ENCODE results near the gene TAF5L. TPM values are rescaled to one million over a fixed set of nuclear protein-coding genes. Genes with fewer than 3 reads are reported as not detected.

The TAF5L gene
- total RNA-seq, 1 donor from 2014 or later = 21.7 TPM

GRCh38 chr1:229558460-229559335 lies 67.2 kb downstream of the TAF5L start, which contains the start of gene ABCB10:
Gene ABCB10, minus strand, starts transcription at chr1:229558707. Its CDS starts 55 bp downstream, at chr1:229558652.
- Histone ChIP-seq H3K27ac (peak within 1 kb of the TSS; percentile 88), H3K36me3 (no peaks in the 10 kb centered on the region), H3K4me3 (peak within 1 kb of the TSS; percentile 85), H3K4me1 (peaks cover 36% of the 10 kb centered on the region), H3K9me3 (no peaks in the 10 kb centered on the region), H3K27me3 (ENCODE audit: low read depth) (no peaks in the 10 kb centered on the region)
- DNase-seq = peak; percentile 97
- ATAC-seq = peak; percentile 96 to 97
- intact Hi-C loops (cut with DNase I) = no loop called here
- peak; percentile 85 for TF ChIP-seq CTCF (IDR thresholded peaks at IDR 0.05)

GRCh38 chr1:229557913-229558414 lies 68.0 kb downstream of the TAF5L start:
- ATAC-seq (peak; percentile 23 to 37), DNase-seq (peak; percentile 68)
- TF ChIP-seq CTCF (IDR thresholded peaks at IDR 0.05) = no peak
- Histone ChIP-seq H3K27ac (peak overlapping the region; percentile 88), H3K4me1 (peaks cover 28% of the 10 kb centered on the region), H3K9me3 (no peaks in the 10 kb centered on the region), H3K36me3 (no peaks in the 10 kb centered on the region), H3K27me3 (ENCODE audit: low read depth) (no peaks in the 10 kb centered on the region), H3K4me3 (peak overlapping the region; percentile 85)
- intact Hi-C loops (cut with DNase I) = no loop called here

DNA sequence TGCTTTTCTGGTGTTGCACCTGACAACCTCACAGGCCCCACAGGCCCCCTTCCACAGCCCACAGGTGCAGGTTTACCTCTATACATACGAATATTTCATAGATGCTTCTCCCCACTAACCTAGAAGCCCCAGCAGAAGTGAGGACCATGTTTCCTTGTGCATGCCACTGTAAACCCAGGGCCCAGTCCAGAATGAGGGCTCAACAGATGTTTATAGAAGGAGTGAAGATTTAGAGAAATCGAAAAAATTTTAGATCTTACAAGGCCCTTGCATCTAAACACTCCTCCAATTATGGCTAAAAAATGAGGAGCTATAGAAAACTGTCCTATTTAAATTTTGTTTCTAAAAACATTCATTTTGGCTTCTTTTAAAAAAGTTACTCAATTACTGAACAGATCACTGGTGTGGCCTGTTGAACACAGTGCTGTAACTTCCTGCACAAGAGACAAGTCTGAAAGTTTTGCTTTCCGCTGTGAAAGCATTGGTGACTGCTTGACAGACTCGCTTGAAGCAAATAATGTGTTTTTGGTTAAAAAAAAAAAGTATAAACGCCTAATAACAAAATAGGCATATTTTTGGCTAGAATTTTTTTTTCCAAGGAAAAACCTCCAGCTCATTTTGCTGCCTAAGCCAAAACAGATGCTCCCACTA lies 68.6 kb downstream of the TAF5L start:
- ATAC-seq = no peak
- no peak for TF ChIP-seq CTCF (IDR thresholded peaks at IDR 0.05)
- intact Hi-C loops (cut with DNase I) = no loop called here
- H3K4me3 ChIP-seq = peak overlapping the region; percentile 85
- no peaks in the 10 kb centered on the region for H3K27me3 ChIP-seq (ENCODE audit: low read depth)
- H3K4me1 ChIP-seq = peaks cover 28% of the 10 kb centered on the region
- peak overlapping the region; percentile 88 for H3K27ac ChIP-seq
- no peak for DNase-seq
- no peaks in the 10 kb centered on the region for H3K9me3 ChIP-seq
- no peaks in the 10 kb centered on the region for H3K36me3 ChIP-seq

DNA sequence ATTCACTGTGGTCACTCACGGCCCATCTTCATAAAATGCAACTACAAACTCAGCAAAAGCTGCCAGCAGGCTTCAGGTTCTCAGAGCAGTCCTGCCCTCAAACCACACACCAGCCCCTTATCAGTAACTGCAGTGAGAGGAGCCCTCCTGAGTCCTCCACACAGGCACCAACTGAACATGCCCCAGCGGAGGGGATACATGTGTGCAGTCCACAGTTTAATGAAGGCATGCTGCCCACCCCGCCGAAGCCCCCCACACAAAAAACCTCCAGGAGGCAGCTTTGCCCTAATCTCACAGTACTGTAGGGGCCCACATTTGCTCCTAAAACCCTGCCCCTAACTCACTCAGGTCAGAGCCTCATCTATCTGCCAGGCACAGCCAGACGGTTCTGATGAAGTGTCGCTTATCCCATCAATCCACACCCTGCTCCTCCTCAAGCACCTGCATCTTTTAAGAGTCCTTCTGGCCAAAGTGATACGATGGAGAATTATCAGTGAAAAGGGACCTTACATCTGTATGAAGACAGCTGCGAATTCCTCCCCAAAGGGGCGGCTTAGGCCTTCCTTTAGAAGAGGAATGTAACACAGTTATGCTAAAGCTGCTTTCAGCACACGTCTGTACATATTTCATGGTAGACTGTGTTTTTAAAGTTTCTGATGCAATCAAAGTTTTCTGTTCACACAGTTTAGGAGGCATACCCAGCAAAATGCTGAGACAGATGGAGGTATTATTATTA lies 70.9 kb downstream of the TAF5L start:
- H3K36me3 ChIP-seq = no peaks in the 10 kb centered on the region
- no peak for TF ChIP-seq CTCF (IDR thresholded peaks at IDR 0.05)
- peaks cover 28% of the 10 kb centered on the region for H3K4me1 ChIP-seq
- intact Hi-C loops (cut with DNase I) = no loop called here
- H3K27ac ChIP-seq = no peak overlapping the region
- DNase-seq (no peak), ATAC-seq (no peak)
- no peaks in the 10 kb centered on the region for H3K27me3 ChIP-seq (ENCODE audit: low read depth)
- H3K9me3 ChIP-seq = no peaks in the 10 kb centered on the region
- H3K4me3 ChIP-seq = no peak overlapping the region

GRCh38 chr1:229553621-229554130 lies 72.2 kb downstream of the TAF5L start:
- no peak overlapping the region for H3K4me3 ChIP-seq
- DNase-seq = no peak
- no peaks in the 10 kb centered on the region for H3K9me3 ChIP-seq
- no peaks in the 10 kb centered on the region for H3K27me3 ChIP-seq (ENCODE audit: low read depth)
- no peak for TF ChIP-seq CTCF (IDR thresholded peaks at IDR 0.05)
- intact Hi-C loops (cut with DNase I) = no loop called here
- peaks cover 5% of the 10 kb centered on the region for H3K36me3 ChIP-seq
- H3K4me1 ChIP-seq = peaks cover 23% of the 10 kb centered on the region
- no peak for ATAC-seq
- no peak overlapping the region for H3K27ac ChIP-seq
